HCT116 (cell line): Measurements from ENCODE around the gene CDK5R1. TPM values are rescaled to one million over a fixed set of nuclear protein-coding genes. Genes with fewer than 3 reads are reported as not detected.

Experiments used
- ATAC-seq: fragments of 200-7000 bp; cut with Tn5 transposase; 2 replicates; pipeline ENCODE4 v1.9.1; 2020; ENCODE audit warnings: mild to moderate bottlenecking, moderate library complexity
- BruUV-seq: library from RNA; stranded (reverse); fragments of 400-500 nt; replicated peaks from 2 replicates; lab custom pipeline; 2021; lab: Mats Ljungman, UMichigan
- CTCF ChIA-PET: fragments of 300-600 bp; sonication (Branson Sonifier 250); formaldehyde crosslinking; loops from one replicate; lab custom pipeline; 2021; ENCODE audit warnings: antibody characterized with exemption; lab: Charles Lee
- POLR2A ChIA-PET: fragments of 300-600, 350-600 bp; sonication (Branson Sonifier 250); formaldehyde crosslinking; loops from one replicate; lab custom pipeline; 2021; ENCODE audit warnings: antibody characterized with exemption; lab: Charles Lee
- RAD21 ChIA-PET, 2 experiments: fragments of 300-600 bp; sonication (Branson Sonifier 250); formaldehyde crosslinking; loops; one replicate each; lab custom pipeline; 2023; ENCODE audit warnings: low total read pairs in 2 of 2; ENCODE audit not compliant: uncharacterized antibody in 2 of 2, unreplicated experiment in 2 of 2, low non-redundant PET in 1 of 2; lab: Charles Lee
- DNase-seq: peaks from one replicate; pipeline ENCODE4 v3.0.0-alpha.2; 2010; ENCODE audit warnings: low read depth, low spot score
- H2AFZ ChIP-seq: fragments of 200-600 bp; shearing (Covaris generic), sonication (generic); 2 replicates; pipeline ENCODE4 v1.6.1; 2017; ENCODE audit warnings: low read depth, mixed run types, mixed read lengths, antibody characterized with exemption, low read length; ENCODE audit not compliant: poor library complexity, severe bottlenecking
- H3K27ac ChIP-seq: 2 replicates; pipeline ENCODE4 v1.5.1; 2012; ENCODE audit warnings: low read depth, low read length
- H3K27me3 ChIP-seq: fragments of 200-600 bp; sonication (generic); 2 replicates; pipeline ENCODE4 v1.6.1; 2016; ENCODE audit warnings: mixed run types, low read length, mixed read lengths; ENCODE audit not compliant: insufficient read depth
- H3K36me3 ChIP-seq, 2 experiments: fragments of 200-500 bp in 1 of 2; fragments of 200-600 bp in 1 of 2; sonication (Bioruptor generic) in 1 of 2; sonication (generic) in 1 of 2; 2 replicates each; pipeline versions ENCODE4 v1.5.1 to v1.6.1; 2014 to 2016; ENCODE audit warnings: low read length in 2 of 2, inconsistent platforms in 1 of 2, mixed read lengths in 1 of 2, mixed run types in 1 of 2; ENCODE audit not compliant: insufficient read depth in 2 of 2, control insufficient read depth in 1 of 2
- H3K4me1 ChIP-seq, 2 experiments: fragments of 200-600 bp in 1 of 2; sonication (generic) in 1 of 2; 2 replicates each; pipeline versions ENCODE4 v1.5.1 to v1.6.1; 2012 to 2017; ENCODE audit warnings: low read length in 2 of 2, inconsistent platforms in 1 of 2, mild to moderate bottlenecking in 1 of 2, mixed read lengths in 1 of 2, mixed run types in 1 of 2, moderate library complexity in 1 of 2; ENCODE audit not compliant: insufficient read depth in 2 of 2, control insufficient read depth in 1 of 2
- H3K4me2 ChIP-seq: fragments of 200-600 bp; sonication (generic); 2 replicates; pipeline ENCODE4 v1.6.1; 2017; ENCODE audit warnings: mixed run types, low read length, mixed read lengths
- H3K4me3 ChIP-seq, 2 experiments: fragments of 200-600 bp in 1 of 2; sonication (generic) in 1 of 2; replicated peaks in 1 of 2; 2 replicates each; pipeline ENCODE4 v1.5.1; 2011 to 2016; ENCODE audit warnings: low read length in 2 of 2, control low read depth in 1 of 2, low read depth in 1 of 2, mild to moderate bottlenecking in 1 of 2, mixed read lengths in 1 of 2, mixed run types in 1 of 2
- H3K79me2 ChIP-seq: fragments of 200-600 bp; sonication (generic); 2 replicates; pipeline ENCODE4 v1.6.1; 2017; ENCODE audit warnings: mild to moderate bottlenecking, mixed run types, low read length, moderate library complexity, mixed read lengths; ENCODE audit not compliant: insufficient read depth
- H3K9ac ChIP-seq: fragments of 200-600 bp; sonication (generic); 2 replicates; pipeline ENCODE4 v1.6.1; 2016; ENCODE audit warnings: low read length, mixed read lengths
- H3K9me2 ChIP-seq: fragments of 200-600 bp; sonication (generic), shearing (Covaris generic); 2 replicates; pipeline ENCODE4 v1.6.1; 2017; ENCODE audit warnings: mixed run types, mild to moderate bottlenecking, moderate library complexity; ENCODE audit not compliant: insufficient read depth
- H3K9me3 ChIP-seq, 2 experiments: fragments of 200-500 bp in 1 of 2; fragments of 200-600 bp in 1 of 2; sonication (Bioruptor generic) in 1 of 2; sonication (generic) in 1 of 2; 2 replicates each; pipeline ENCODE4 v1.6.1; 2014 to 2017; ENCODE audit warnings: low read length in 2 of 2, mixed read lengths in 2 of 2, inconsistent platforms in 1 of 2, low read depth in 1 of 2, mild to moderate bottlenecking in 1 of 2, mixed run types in 1 of 2, moderate library complexity in 1 of 2; ENCODE audit not compliant: control insufficient read depth in 1 of 2, insufficient read depth in 1 of 2
- H4K20me1 ChIP-seq: fragments of 200-600 bp; sonication (generic), shearing (Covaris generic); 2 replicates; pipeline ENCODE4 v1.6.1; 2017; ENCODE audit warnings: mixed run types, mild to moderate bottlenecking, moderate library complexity; ENCODE audit not compliant: insufficient read depth
- CTCF ChIP-seq, 3 experiments: fragments of 200-600 bp in 1 of 3; sonication (generic) in 1 of 3; IDR thresholded peaks in 2 of 3; conservative IDR thresholded peaks in 1 of 3; 2 replicates each; pipeline ENCODE4 v1.5.1; 2012 to 2017; ENCODE audit warnings: low read depth in 2 of 3, low read length in 2 of 3, antibody characterized with exemption in 1 of 3, borderline replicate concordance in 1 of 3, control low read depth in 1 of 3, mild to moderate bottlenecking in 1 of 3, mixed read lengths in 1 of 3, mixed run types in 1 of 3, moderate library complexity in 1 of 3; ENCODE audit not compliant: insufficient read depth in 1 of 3
- EGR1 ChIP-seq: IDR thresholded peaks from 2 replicates; pipeline ENCODE4 v1.6.1; 2012; ENCODE audit warnings: low read depth
- EZH2 ChIP-seq: fragments of 200-600 bp; sonication (generic); IDR thresholded peaks from 2 replicates; pipeline ENCODE4 v1.6.1; 2017; ENCODE audit warnings: antibody characterized with exemption, mixed run types
- JUND ChIP-seq: IDR thresholded peaks from 2 replicates; pipeline ENCODE4 v1.6.1; 2012
- RAD21 ChIP-seq: IDR thresholded peaks from 2 replicates; pipeline ENCODE4 v1.6.1; 2012; ENCODE audit warnings: low read depth, mild to moderate bottlenecking
- SIN3A ChIP-seq: IDR thresholded peaks from 2 replicates; pipeline ENCODE4 v1.6.1; 2012; ENCODE audit warnings: low read depth
- TCF7L2 ChIP-seq: IDR thresholded peaks from 2 replicates; pipeline ENCODE4 v1.7.0; 2011; ENCODE audit warnings: borderline replicate concordance, inconsistent platforms; ENCODE audit not compliant: insufficient read depth, insufficient read length; ENCODE audit errors: extremely low read depth
- intact Hi-C: fragments of 100-400 bp; cut with micrococcal nuclease; formaldehyde crosslinking; loops from 2 replicates; pipeline ENCODE4 v1.10.0; 2022
- total RNA-seq: library from RNA; stranded (reverse); gene quantifications from one replicate; pipeline ENCODE4 v1.2.1, GENCODE V29; 2021; ENCODE audit not compliant: unreplicated experiment

CDK5R1 gene
- total RNA-seq, 1 experiment from 2014 or later: 5.4 TPM

- no peak for ATAC-seq
- CTCF ChIA-PET: interaction anchor here (2.5 kb wide), 1 partner anchor 21 kb away, joined by 9 read pairs; no protein-coding TSS in a partner anchor
- RAD21 ChIA-PET: interaction anchor here in 1 of 2 experiments (0.6 kb wide), 1 partner anchor 190 kb away, joined by 3 read pairs; no protein-coding TSS in a partner anchor
Measured at GRCh38 chr17:32482568-32483320, 4.0 kb upstream of the CDK5R1 start.

GRCh38 chr17:32483451-32484019 is 3.3 kb upstream of the CDK5R1 start:
- intact Hi-C loops: loop anchor here (5.0 kb wide), 1 partner anchor 129 kb away; no protein-coding TSS in a partner anchor
- Histone ChIP-seq H3K4me2 (no peak overlapping the region), H2AFZ (no peak overlapping the region), H3K27me3 (no peaks in the 10 kb centered on the region), H3K36me3 (peaks cover 35 to 38% of the 10 kb centered on the region in 2 experiments; a peak in 3 of 4 replicates), H3K9ac (no peak overlapping the region), H3K79me2 (no peaks in the 10 kb centered on the region), H3K4me1 (peaks cover 6 to 18% of the 10 kb centered on the region in 2 experiments), H3K9me2 (no peaks in the 10 kb centered on the region), H3K4me3 (no peak overlapping the region), H3K9me3 (no peaks in the 10 kb centered on the region), H4K20me1 (no peaks in the 10 kb centered on the region), H3K27ac (no peak overlapping the region; the same call in 1 of the 2 replicates)
- ATAC-seq (no peak), DNase-seq (no peak)
- ChIA-PET CTCF (interaction anchor here (0.9 to 2.5 kb wide), 3 partner anchors 10 to 394 kb away, joined by 3 to 9 read pairs (median 4); no protein-coding TSS in a partner anchor), RAD21 (interaction anchor here in 1 of 2 experiments (0.6 kb wide), 1 partner anchor 189 kb away, joined by 3 read pairs; no protein-coding TSS in a partner anchor), POLR2A (no interaction called here)
- BruUV-seq: no TSS peak
- TF ChIP-seq EGR1: no peak
- TF ChIP-seq RAD21: peak; percentile 66
- peak; percentile 33 to 46 (median 44); a peak in 4 of 6 replicates for TF ChIP-seq CTCF (IDR thresholded peaks at IDR 0.05 in 2 of 3, conservative IDR thresholded peaks at IDR 0.05 in 1 of 3; ENCODE audit: borderline replicate concordance in 1 of 3, insufficient read depth in 1 of 3, low read depth in 2 of 3, low read length in 2 of 3)

More at GRCh38 chr17:32482568-32483320, 4.0 kb upstream of the CDK5R1 start:
- H3K9me2 ChIP-seq: no peaks in the 10 kb centered on the region
- H3K36me3 ChIP-seq: peaks cover 42 to 45% of the 10 kb centered on the region in 2 experiments; a peak in 3 of 4 replicates
- no peak overlapping the region for H2AFZ ChIP-seq
- TF ChIP-seq TCF7L2 (no peak), SIN3A (no peak), EZH2 (no peak), JUND (no peak)
- H4K20me1 ChIP-seq: no peaks in the 10 kb centered on the region
- H3K9ac ChIP-seq: no peak overlapping the region
- no peak for DNase-seq
- H3K79me2 ChIP-seq: no peaks in the 10 kb centered on the region
- H3K9me3 ChIP-seq: no peaks in the 10 kb centered on the region
- H3K27ac ChIP-seq: no peak overlapping the region
- H3K27me3 ChIP-seq: no peaks in the 10 kb centered on the region
- H3K4me2 ChIP-seq: no peak overlapping the region
- BruUV-seq: no TSS peak
- peaks cover 4 to 14% of the 10 kb centered on the region in 2 experiments for H3K4me1 ChIP-seq
- intact Hi-C loops: loop anchor here (5.0 kb wide), 1 partner anchor 130 kb away; no protein-coding TSS in a partner anchor
- H3K4me3 ChIP-seq: no peak overlapping the region
- POLR2A ChIA-PET: no interaction called here
